Gastroesophageal sphincter (tissue), 4 donors: ENCODE measurements around the gene AK5. TPM values are rescaled to one million over a fixed set of nuclear protein-coding genes. Genes with fewer than 3 reads are reported as not detected.
A peak's percentile ranks its signal among the peaks of the same experiment; 100 is the strongest.

ENCODE experiments used
- ATAC-seq: fragments of 150-250 bp; one replicate; pipeline ENCODE4 v1.9.1; 2016; ENCODE audit warnings: mild to moderate bottlenecking, moderate library complexity
- H3K27ac ChIP-seq, 4 donors: fragments of 200-600 bp; sonication (generic) in 3 of 4; 1 replicate in 3 of 4; 2 replicates in 1 of 4; pipeline ENCODE4 v1.5.1; 2016 to 2019
- H3K27me3 ChIP-seq: fragments of 200-600 bp; sonication (generic); one replicate; pipeline ENCODE4 v1.5.1; 2019
- H3K36me3 ChIP-seq, 2 donors: fragments of 200-600 bp; sonication (generic); one replicate each; pipeline ENCODE4 v1.5.1; 2019; ENCODE audit warnings: control low read depth in 1 of 2
- H3K4me1 ChIP-seq, 3 donors: fragments of 200-600 bp; sonication (generic); 1 replicate in 2 of 3; 2 replicates in 1 of 3; pipeline ENCODE4 v1.5.1; 2016 to 2019; ENCODE audit warnings: control low read depth in 2 of 3
- H3K4me3 ChIP-seq, 2 donors: fragments of 200-600 bp; sonication (generic); one replicate each; pipeline ENCODE4 v1.5.1; 2019; ENCODE audit warnings: mild to moderate bottlenecking in 1 of 2, moderate library complexity in 1 of 2
- H3K9me3 ChIP-seq, 3 donors: fragments of 200-600 bp; sonication (generic); one replicate each; pipeline ENCODE4 v1.5.1; 2017 to 2019; ENCODE audit warnings: control low read depth in 2 of 3
- EP300 ChIP-seq: sonication (generic); formaldehyde crosslinking; IDR thresholded peaks from one replicate; pipeline ENCODE4 v1.6.1; 2017; ENCODE audit warnings: antibody characterized with exemption, mild to moderate bottlenecking
- POLR2A ChIP-seq, 2 donors: fragments of 450-650 bp; IDR thresholded peaks; one replicate each; pipeline ENCODE4 v1.6.1; 2017; ENCODE audit warnings: antibody characterized with exemption in 2 of 2, mild to moderate bottlenecking in 2 of 2, moderate library complexity in 1 of 2
- POLR2AphosphoS5 ChIP-seq: sonication (generic); formaldehyde crosslinking; IDR thresholded peaks from one replicate; pipeline ENCODE4 v1.6.1; 2017; ENCODE audit warnings: antibody characterized with exemption
- WGBS, 2 donors: methylation state at CpG; one replicate each; pipeline ENCODE4 v1.1.5; 2018; ENCODE audit warnings: low coverage in 1 of 2; 5-methylcytosine and 5-hydroxymethylcytosine counted together
- small RNA-seq, 4 donors: library from RNA; depleted of rRNA; stranded (forward); fragments of <200 nt; gene quantifications; one replicate each; pipeline ENCODE3, GENCODE V24; 2016
- total RNA-seq, 4 donors: library from RNA; depleted of rRNA; stranded (reverse); fragments of >200 nt; gene quantifications; one replicate each; pipeline ENCODE4 v1.1.0, GENCODE V29; 2016
- TF ChIP-seq, protein P1 (sequence below), 4 experiments: fragments of 200-600 bp in 2 of 4; fragments of 450-650 bp in 2 of 4; sonication (generic) in 1 of 4; IDR thresholded peaks; one replicate each; pipeline ENCODE4 v1.5.1; 2017 to 2019; ENCODE audit warnings: antibody characterized with exemption in 4 of 4, mild to moderate bottlenecking in 2 of 4, moderate library complexity in 2 of 4

Gene AK5
- total RNA-seq, 4 donors from 2014 or later: 0.67 to 5.3 (median 2.7) TPM

DNA sequence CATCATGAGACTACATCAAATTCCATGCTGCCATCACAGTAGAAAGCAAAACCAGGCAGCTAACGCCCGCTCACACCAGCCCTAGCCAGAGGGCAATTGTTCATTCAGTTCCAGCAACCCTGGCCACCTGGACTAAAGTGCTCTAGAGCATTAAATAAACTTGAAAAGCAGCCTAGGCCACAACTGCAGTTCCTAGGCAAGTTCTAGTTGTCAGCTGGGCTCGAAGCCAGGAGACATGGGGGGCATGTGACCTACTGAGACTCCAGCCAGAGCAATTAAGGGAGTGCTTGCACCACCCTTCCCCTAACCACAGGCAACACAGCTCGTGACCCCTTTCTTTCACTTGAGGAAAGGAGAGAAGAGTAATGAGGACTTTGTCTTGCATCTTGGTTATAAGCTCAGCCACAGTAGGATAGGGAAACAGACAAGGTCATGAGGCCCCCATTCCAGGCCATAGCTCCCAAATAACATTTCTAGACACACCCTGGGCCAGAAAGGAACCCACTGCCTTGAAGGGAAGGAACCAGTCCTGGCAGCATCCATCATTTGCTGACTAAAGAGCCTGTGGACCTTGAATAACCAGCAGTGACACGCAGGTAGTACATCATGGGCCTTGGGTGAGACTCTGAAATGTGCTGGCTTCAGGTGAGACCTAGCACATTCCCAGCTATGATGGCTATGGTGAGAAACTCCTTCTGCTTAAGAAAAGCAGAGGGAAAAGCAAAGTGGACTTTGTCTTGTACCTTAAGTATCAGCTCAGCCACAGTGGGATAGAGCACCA, 323.6 kb downstream of the AK5 start:
- WGBS, 2 donors: 68 to 100% methylated on average over 1 to 5 of the region's 5 CpGs
- ATAC-seq: peak; percentile 65
- Histone ChIP-seq H3K27ac (no peak overlapping the region), H3K4me3 (no peak overlapping the region), H3K27me3 (no peaks in the 10 kb centered on the region), H3K4me1 (peaks cover 0 to 13% (median 6%) of the 10 kb centered on the region in 3 donors), H3K36me3 (peaks cover 0 to 35% of the 10 kb centered on the region in 2 donors), H3K9me3 (peaks cover 0 to 20% (median 0%) of the 10 kb centered on the region in 3 donors)
- TF ChIP-seq, protein P1, sequence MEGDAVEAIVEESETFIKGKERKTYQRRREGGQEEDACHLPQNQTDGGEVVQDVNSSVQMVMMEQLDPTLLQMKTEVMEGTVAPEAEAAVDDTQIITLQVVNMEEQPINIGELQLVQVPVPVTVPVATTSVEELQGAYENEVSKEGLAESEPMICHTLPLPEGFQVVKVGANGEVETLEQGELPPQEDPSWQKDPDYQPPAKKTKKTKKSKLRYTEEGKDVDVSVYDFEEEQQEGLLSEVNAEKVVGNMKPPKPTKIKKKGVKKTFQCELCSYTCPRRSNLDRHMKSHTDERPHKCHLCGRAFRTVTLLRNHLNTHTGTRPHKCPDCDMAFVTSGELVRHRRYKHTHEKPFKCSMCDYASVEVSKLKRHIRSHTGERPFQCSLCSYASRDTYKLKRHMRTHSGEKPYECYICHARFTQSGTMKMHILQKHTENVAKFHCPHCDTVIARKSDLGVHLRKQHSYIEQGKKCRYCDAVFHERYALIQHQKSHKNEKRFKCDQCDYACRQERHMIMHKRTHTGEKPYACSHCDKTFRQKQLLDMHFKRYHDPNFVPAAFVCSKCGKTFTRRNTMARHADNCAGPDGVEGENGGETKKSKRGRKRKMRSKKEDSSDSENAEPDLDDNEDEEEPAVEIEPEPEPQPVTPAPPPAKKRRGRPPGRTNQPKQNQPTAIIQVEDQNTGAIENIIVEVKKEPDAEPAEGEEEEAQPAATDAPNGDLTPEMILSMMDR (IDR thresholded peaks at IDR 0.05): no peak
- TF ChIP-seq POLR2AphosphoS5 (no peak), EP300 (no peak), POLR2A (IDR thresholded peaks at IDR 0.05) (no peak)

DNA sequence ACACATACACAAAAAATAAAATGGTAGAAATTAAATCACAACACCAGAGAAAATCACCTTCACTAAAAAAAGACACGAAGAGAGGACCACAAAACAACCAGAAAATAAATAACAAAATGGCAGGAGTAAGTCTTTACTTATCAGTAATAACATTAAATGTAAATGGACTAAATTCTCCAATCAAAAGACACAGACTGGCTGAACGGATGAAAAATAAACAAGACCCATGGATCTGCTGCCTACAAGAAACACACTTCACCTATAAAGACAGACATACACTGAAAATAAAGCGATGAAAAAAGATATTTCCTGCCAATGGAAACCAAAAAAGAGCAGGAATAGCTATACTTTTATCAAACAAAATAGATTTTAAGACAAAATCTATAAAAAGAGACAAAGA, 327.1 kb downstream of the AK5 start:
- TF ChIP-seq EP300 (no peak), POLR2AphosphoS5 (no peak), POLR2A (IDR thresholded peaks at IDR 0.05) (no peak)
- TF ChIP-seq, protein P1 (IDR thresholded peaks at IDR 0.05): no peak
- H3K27me3 ChIP-seq: no peaks in the 10 kb centered on the region
- peaks cover 0 to 35% of the 10 kb centered on the region in 2 donors for H3K36me3 ChIP-seq
- H3K4me3 ChIP-seq: no peak overlapping the region
- 92 to 100% methylated on average over 2 to 3 of the region's 3 CpGs for WGBS, 2 donors
- peaks cover 0 to 20% (median 0%) of the 10 kb centered on the region in 3 donors for H3K9me3 ChIP-seq
- peaks cover 0 to 13% (median 6%) of the 10 kb centered on the region in 3 donors for H3K4me1 ChIP-seq
- no peak overlapping the region for H3K27ac ChIP-seq
- no peak for ATAC-seq

Small RNAs within 50 kb of the gene (small RNA-seq; reads per million reads assigned to genes)
- 0 reads per million in 4 donors for gene RNU7-8P

Other genes with a start within 250 kb of the AK5 start
- gene PIGK, start 62.6 kb upstream of the AK5 start, total RNA-seq: 10 to 100 TPM; 17.2 to 26.9 (median 22.4) TPM